ENCODE measurements around the gene AP1S1. TPM values are rescaled to one million over a fixed set of nuclear protein-coding genes. Genes with fewer than 3 reads are reported as not detected.
"Not testable (repeated sequence)": the region's sequence is repeated elsewhere in the genome, so short reads cannot be mapped to it uniquely, and the experiment has no call there.

AP1S1 gene
- total RNA-seq, 1 donor from 2014 or later, result 19.2 TPM

- intact Hi-C loops (cut with micrococcal nuclease), result no loop called here
- Mint-ChIP-seq H3K27me3 (peaks cover 11% of the 10 kb centered on the region), H3K4me1 (peaks cover 4% of the 10 kb centered on the region), H3K9me3 (no peaks in the 10 kb centered on the region), H3K4me3 (no peak overlapping the region), H3K27ac (no peak overlapping the region), H3K36me3 (ENCODE audit: low read depth) (no peaks in the 10 kb centered on the region)
- ChIA-PET POLR2A (interaction anchor here (0.7 kb wide), 1 partner anchor 766 kb away, joined by 5 read pairs; the partner anchor contains the start of gene MEPCE), CTCF (no interaction called here)
- TF ChIP-seq CTCF (IDR thresholded peaks at IDR 0.05), result no peak
- ATAC-seq (ENCODE audit: low read depth) (no peak), DNase-seq (no peak)
Observed at GRCh38 chr7:101195884-101196283, 41.6 kb downstream of the AP1S1 start.

GRCh38 chr7:101197991-101198390 lies 43.7 kb downstream of the AP1S1 start:
- no peaks in the 10 kb centered on the region for H3K9me3 Mint-ChIP-seq
- no peak for TF ChIP-seq CTCF (IDR thresholded peaks at IDR 0.05)
- intact Hi-C loops (cut with micrococcal nuclease), result no loop called here
- ATAC-seq (ENCODE audit: low read depth) (no peak), DNase-seq (no peak)
- ChIA-PET POLR2A (no interaction called here), CTCF (no interaction called here)
- H3K4me1 Mint-ChIP-seq, result peaks cover 11% of the 10 kb centered on the region
- H3K4me3 Mint-ChIP-seq, result no peak overlapping the region
- peaks cover 19% of the 10 kb centered on the region for H3K27me3 Mint-ChIP-seq
- no peaks in the 10 kb centered on the region for H3K36me3 Mint-ChIP-seq (ENCODE audit: low read depth)
- H3K27ac Mint-ChIP-seq, result no peak overlapping the region

GRCh38 chr7:101198476-101198875 lies 44.2 kb downstream of the AP1S1 start:
- no peaks in the 10 kb centered on the region for H3K36me3 Mint-ChIP-seq (ENCODE audit: low read depth)
- H3K27me3 Mint-ChIP-seq, result peaks cover 21% of the 10 kb centered on the region
- POLR2A ChIA-PET, result no interaction called here
- intact Hi-C loops (cut with micrococcal nuclease), result no loop called here
- no peaks in the 10 kb centered on the region for H3K9me3 Mint-ChIP-seq
- CTCF ChIA-PET, result no interaction called here
- DNase-seq (no peak), ATAC-seq (ENCODE audit: low read depth) (no peak)
- H3K4me3 Mint-ChIP-seq, result no peak overlapping the region
- peaks cover 16% of the 10 kb centered on the region for H3K4me1 Mint-ChIP-seq
- no peak overlapping the region for H3K27ac Mint-ChIP-seq
- no peak for TF ChIP-seq CTCF (IDR thresholded peaks at IDR 0.05)

- POLR2A ChIA-PET, result not testable (repeated sequence)
Observed at GRCh38 chr7:101199522-101199921, 45.2 kb downstream of the AP1S1 start.

GRCh38 chr7:101200504-101200861 lies 46.2 kb downstream of the AP1S1 start:
- no peaks in the 10 kb centered on the region for H3K36me3 Mint-ChIP-seq (ENCODE audit: low read depth)
- no peak overlapping the region for H3K27ac Mint-ChIP-seq
- no peak overlapping the region for H3K4me3 Mint-ChIP-seq
- peaks cover 22% of the 10 kb centered on the region for H3K4me1 Mint-ChIP-seq
- H3K9me3 Mint-ChIP-seq, result no peaks in the 10 kb centered on the region
- ATAC-seq (ENCODE audit: low read depth) (no peak), DNase-seq (no peak)
- TF ChIP-seq CTCF (IDR thresholded peaks at IDR 0.05), result no peak
- peaks cover 21% of the 10 kb centered on the region for H3K27me3 Mint-ChIP-seq
- ChIA-PET POLR2A (interaction anchor here (0.6 kb wide), 1 partner anchor 125 kb away, joined by 8 read pairs; no protein-coding TSS in a partner anchor), CTCF (no interaction called here)
- intact Hi-C loops (cut with micrococcal nuclease), result no loop called here

More at GRCh38 chr7:101199522-101199921, 45.2 kb downstream of the AP1S1 start:
- H3K9me3 Mint-ChIP-seq; intact Hi-C loops (cut with micrococcal nuclease); H3K4me3 Mint-ChIP-seq; CTCF ChIA-PET; H3K27ac Mint-ChIP-seq; ATAC-seq (ENCODE audit: low read depth); H3K36me3 Mint-ChIP-seq (ENCODE audit: low read depth); DNase-seq: not testable (repeated sequence)
- H3K4me1 Mint-ChIP-seq, result peaks cover 22% of the 10 kb centered on the region
- peaks cover 21% of the 10 kb centered on the region for H3K27me3 Mint-ChIP-seq

Measured in activated B cell treated with CpG ODN at 0.5 μM for 24 hours (primary cell).